Inferior parietal cortex (tissue), 1 donor: ENCODE results near the gene NPFFR1.
"Not testable (repeated sequence)": the region's sequence is repeated elsewhere in the genome, so short reads cannot be mapped to it uniquely, and the experiment has no call there.

Source experiments
- DNase-seq: peaks from one replicate; pipeline ENCODE4 v3.0.0-alpha.2; 2016; ENCODE audit errors: extremely low spot score

NPFFR1 gene

DNA sequence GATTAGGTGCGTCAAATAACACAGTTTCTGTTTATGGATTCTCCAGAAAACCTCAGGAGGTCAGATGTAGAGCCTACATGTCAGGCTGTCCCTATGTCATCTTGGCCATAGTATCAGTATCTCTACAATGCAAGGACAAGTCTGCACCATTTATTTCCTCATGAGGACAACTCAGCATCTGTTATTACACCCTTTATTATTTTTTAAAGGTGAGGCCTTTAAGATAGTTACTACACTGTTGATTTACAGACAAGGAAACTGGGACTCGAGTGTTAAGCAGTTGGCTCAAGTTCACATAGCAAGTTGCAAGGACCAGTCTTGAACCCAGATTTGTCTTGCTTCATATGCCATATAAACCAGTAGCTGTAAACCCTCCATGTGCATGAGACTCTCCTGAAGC lies 27.3 kb downstream of the NPFFR1 start:
- no peak for DNase-seq

DNA sequence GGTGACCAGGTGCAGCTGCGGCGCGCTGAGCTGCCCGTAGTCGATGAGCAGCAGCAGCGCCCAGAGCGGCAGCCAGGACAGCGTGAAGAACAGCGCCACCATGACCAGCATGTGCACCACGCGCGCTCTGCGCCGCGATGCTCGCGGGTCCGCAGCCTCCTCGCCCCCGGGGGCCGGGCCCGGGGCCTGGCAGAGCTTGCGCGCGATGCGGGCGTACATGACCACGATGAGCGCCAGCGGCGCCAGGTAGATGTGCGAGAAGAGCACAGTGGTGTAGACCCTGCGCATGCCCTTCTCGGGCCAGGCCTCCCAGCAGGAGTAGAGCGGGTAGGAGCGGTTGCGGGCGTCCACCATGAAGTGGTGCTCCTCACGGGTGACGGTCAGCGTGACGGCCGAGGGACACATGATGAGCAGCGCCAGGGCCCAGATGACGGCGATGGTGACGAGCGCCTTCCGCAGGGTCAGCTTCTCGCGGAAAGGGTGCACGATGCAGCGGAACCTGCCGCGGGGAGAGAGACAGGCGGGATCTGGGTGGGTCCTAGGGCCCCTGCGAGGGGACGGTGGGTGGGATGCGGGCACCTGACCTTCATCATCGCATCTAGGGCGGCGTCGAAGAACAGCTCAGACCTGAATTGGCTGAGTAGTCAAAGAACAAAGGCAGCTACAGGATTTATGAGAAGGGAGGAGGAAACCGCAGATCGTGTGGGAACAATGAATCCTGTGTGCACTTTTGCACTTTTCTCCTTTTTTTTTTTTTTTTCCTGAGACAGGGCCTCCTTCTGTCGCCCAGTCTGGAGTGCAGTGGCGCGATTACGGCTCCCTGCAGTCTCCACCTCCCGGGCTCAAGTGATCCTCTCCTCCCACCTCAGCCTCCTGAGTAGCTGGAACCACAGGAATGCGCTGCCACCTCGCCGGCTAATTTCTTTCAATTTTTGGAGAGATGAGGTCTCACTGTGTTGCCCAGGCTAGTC lies 28.2 kb downstream of the NPFFR1 start:
- DNase-seq, result no peak

DNA sequence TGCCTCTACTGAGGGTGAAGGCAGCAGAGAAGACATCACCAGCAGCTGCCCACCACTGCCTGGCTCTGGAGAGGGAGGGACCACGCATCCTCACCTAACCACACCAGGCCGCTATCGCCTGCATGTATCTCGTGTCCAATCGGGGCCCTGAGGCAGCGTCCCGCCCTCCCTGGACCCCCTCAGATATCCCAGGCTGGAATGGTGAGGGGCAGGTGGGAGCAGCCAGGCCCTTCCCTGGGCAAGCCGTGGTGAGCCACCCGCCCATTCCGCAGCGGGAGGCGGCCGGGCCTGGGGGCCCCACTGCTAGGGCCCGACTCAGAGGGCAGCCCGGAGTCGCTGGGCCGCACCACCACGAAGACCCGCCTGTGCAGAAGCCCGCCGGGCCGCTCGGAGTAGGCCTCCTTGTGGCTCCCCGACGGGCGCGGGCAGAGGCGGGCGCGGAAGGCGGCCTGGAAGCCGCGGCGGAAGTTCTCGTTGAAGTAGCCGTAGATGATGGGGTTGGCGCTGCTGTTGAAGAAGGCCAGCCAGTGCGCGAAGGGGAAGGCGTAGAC lies 29.0 kb downstream of the NPFFR1 start:
- no peak for DNase-seq

DNA sequence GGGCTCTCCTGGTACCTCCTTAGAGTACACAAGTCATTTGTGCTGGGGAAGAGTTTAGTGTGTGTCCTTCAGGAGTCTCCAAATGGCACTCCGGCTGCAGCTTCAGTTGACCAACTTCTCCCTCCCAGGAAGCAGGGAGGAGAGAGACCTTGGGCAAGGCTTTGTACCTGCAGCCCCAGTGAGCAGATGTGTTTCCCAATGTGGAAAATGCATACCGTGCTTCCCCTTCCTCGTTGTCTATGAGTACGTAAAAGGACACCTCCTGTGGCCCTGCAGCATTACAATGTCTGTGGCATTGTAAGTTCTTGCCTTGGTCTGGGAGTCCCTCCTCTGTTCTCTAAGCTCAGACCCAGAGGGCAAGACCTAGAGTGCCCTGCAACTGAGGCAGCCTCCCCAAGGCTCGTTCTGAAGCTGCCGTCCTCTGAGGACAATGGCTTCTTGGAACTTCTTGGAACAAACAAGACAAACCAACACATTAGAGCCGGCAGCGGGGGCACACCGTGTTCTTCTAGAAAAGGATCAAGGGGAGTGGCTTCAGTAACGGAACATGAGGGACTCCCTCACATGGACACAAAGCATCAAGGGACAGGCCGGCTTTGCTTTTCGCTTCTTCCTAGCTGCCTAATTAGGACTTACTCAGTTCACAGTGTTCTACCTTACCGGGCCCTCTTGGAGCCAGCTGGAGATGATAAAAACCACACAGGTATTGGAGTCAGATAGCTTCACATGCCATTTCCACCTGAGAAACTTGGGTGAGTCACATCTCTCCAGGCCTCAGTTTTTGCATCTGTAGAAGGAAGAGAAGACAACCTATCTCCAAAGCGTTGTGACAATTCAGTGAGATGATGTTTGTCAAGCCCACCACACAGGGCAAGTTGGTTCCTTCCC lies 29.7 kb downstream of the NPFFR1 start:
- no peak for DNase-seq

DNA sequence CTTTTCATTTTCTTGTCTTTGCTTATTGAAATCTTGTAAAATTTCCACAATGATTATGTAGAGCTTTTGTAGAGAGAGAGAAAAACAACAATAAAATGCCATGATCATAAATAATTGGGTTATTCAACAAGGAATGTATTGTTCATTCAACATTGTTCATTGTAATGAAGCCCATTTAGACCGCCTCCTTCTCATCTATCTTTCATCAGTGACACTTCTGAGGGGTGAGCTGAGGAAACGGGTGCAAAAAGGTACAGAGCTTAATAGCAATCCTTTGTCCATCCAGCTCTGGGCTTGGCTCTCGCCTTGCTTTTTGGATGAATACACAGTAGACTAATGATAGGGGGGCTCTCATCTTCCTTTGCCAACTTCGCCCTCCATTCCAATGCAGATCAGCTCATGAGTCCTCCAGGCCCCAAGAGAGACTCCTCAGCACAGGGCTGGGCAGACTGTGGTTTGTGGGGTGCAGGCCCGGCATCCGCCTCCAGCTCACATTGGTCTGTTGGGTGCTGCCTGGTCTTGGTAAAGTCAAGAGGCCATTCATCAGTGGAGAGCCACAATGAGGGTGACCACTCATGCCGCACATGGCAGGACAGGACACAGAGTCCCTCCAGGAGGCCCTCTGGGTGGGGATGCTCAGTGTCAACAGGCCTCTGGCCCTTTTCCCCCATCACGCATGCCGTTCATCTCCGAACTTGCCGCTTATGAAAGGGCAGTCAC lies 32.7 kb downstream of the NPFFR1 start:
- no peak for DNase-seq

DNA sequence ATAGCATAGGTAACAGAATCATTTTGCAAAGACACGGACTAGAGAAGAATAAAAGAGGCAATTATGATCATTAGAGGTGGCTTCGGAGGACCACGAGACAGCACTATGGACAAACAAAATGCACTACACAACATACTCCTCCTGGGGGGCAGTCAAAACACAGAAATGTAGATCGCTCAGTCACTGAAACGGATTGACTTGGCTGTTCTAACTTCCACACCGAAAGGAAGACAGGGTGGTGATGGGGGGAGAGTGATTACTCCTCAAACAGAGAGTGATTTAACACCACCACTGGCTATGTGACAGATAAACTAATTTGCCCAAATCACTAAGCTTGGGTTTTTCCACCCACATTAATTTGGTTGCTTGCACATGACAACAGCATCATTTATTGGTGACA lies 36.4 kb downstream of the NPFFR1 start:
- DNase-seq, result no peak

DNA sequence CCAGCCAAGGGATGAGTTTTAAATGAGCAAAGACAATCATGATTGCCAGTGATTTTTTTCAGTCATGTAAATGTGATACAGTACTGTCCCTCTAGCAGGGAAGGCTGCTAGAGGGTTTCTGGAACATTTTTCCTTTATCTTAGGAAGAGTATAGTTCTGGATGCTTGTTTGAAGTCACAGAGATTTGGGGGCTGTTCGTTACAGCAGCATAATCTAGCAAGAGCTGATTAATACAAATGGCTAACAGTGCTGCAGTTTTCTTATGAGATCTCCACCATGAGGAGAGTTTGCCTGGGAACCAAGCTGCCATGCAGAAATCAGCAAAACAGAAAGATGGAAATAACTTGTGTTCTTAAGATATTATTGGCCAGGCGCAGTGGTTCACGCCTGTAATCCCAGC lies 42.7 kb downstream of the NPFFR1 start:
- DNase-seq, result no peak

DNA sequence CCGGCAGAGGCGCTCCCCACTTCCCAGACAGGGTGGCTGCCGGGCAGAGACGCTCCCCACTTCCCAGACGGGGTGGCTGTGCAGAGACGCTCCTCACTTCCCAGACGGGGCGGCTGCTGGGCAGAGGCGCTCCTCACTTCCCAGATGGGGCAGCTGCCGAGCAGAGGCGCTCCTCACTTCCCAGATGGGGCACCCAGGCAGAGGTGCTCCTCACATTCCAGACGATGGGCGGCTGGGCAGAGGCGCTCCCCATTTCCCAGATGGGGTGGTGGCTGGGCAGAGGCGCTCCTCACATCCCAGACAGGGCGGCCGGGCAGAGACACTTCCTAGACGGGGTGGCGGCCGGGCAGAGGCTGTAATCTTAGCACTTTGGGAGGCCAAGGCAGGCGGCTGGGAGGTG lies 43.8 kb downstream of the NPFFR1 start:
- DNase-seq, result not testable (repeated sequence)

DNA sequence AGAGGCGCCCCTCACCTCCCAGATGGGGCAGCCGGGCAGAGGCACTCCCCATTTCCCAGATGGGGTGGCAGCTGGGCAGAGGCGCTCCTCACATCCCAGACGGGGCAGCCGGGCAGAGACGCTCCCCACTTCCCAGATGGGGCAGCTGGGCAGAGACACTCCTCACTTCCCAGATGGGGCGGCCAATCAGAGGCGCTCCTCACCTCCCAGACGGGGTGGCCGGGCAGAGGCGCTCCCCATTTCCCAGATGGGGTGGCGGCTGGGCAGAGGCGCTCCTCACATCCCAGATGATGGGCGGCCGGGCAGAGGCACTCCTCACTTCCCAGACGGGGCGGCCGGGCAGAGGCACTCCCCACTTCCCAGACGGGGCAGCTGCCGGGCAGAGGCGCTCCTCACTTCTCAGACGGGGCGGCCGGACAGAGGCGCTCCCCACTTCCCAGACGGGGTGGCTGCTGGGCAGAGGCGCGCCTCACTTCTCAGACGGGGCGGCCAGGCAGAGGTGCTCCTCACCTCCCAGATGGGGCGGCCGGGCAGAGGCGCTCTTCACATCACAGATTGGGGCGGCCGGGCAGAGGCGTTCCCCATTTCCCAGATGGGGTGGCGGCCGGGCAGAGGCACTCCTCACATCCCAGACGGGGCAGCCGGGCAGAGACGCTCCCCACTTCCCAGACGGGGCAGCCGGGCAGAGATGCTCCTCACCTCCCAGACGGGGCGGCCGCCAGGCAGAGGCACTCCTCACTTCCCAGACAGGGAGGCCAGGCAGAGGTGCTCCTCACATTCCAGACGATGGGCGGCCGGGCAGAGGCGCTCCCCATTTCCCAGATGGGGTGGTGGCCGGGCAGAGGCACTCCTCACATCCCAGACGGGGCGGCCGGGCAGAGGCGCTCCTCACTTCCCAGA lies 44.5 kb downstream of the NPFFR1 start:
- DNase-seq, result not testable (repeated sequence)

DNA sequence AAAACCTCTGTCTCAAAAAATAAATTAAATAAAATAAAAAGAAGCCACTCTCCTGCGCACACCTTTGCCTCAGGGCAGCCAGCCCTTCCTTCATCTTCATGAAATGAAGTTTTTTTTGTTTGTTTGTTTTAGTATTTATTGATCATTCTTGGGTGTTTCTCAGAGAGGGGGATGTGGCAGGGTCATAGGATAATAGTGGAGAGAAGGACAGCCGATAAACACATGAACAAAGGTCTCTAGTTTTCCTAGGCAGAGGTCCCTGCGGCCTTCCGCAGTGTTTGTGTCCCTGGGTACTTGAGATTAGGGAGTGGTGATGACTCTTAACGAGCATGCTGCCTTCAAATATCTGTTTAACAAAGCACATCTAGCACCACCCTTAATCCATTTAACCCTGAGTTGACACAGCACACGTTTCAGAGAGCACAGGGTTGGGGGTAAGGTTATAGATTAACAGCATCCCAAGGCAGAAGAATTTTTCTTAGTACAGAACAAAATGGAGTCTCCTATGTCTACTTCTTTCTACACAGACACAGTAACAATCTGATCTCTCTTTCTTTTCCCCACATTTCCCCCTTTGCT lies 45.8 kb downstream of the NPFFR1 start:
- DNase-seq, result not testable (repeated sequence)

DNA sequence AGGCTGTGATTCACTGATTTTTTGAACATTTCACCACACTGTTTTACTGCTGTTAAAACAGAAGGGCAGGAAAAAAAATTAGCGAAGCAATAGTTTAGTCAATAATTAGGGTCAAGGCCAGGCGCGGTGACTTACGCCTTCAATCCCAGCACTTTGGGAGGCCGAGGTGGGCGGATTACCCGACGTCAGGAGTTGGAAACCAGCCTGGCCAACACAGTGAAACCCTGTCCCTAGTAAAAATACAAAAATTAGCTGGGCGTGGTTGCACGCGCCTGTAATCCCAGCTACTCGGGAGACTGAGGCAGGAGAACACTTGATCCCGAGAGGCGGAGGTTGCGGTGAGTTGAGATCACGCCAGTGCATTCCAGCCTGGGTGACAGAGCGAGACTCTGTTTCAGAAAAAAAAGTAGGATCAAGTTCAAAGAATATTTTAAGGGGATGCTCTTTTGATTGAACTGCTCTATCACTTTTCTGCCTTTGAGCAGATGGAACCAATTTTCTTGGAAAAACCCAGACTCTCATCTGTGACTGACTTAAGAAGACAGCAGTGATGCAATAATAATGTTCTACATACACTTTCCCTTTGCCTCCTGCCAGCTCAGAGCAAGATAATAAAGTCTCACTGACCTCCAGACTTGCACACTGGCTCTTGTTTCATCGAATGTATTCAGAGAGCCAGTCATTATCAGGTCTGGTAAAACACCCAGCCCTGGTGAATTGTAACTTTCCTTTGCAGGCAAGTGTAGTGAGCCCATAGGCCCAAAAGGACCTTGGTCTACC lies 48.9 kb downstream of the NPFFR1 start:
- DNase-seq, result no peak

DNA sequence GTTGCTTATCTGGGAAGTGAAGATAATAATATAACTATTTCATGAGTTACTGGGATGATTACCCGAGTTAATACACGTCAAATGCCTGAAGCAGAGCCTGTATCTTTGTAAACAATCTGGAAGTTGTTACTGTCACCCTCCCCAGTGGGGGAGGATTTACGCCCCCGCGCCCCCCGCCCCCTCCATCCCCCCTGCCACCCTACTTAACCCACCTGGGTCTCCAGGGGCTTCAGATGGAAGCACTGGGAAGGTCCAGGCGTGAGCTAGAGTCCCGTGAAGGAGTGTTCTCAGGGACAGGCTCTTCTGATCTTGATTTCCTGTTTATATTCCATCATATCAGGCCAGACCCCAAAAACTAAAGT lies 49.9 kb downstream of the NPFFR1 start:
- DNase-seq, result no peak

DNA sequence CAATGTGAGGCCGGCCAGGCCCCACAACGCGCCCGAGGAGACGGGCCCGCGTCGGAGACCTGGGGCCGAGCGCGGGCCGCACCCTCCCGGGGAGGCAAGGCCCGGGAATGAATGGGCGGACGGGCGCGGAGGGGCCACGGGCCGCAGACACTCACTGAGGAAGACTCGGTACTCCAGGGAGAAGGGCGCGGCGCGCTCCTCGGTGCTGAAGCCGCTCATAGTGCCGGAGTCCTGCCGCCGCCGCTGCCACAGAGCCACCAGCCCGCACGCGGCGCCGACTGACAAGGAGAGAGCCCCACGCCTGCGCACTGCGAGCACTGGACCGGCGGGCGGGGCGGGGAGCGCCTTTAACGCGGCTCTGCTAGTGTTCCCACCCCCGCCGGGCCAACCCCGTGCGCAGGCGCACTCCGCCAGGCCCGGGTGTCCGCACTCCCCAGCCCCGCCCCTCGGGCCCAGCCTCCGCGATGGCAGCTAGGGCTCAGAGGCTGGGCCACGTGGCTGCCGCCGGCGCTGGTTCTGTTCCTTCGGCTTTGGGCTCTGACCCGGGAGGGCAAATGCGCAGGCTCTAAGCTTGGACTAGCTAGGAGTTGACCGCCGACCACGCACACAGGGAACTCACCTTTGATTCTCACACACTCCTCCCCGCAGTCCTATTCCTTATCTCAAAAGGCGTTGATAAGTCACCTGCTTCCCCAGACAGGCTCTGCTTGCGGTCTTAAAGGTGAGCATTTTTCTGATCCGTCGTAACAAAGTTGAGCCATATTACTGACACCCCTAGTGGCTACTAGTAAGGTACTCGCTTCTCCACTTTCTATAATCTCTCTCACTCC lies 50.5 kb downstream of the NPFFR1 start, which contains the start of gene PPA1:
Gene PPA1 (minus strand): TSS at position 321 of the 830 bp plus-strand sequence. CDS start 102 bp downstream, at position 219.
- DNase-seq, result peak; percentile 96

DNA sequence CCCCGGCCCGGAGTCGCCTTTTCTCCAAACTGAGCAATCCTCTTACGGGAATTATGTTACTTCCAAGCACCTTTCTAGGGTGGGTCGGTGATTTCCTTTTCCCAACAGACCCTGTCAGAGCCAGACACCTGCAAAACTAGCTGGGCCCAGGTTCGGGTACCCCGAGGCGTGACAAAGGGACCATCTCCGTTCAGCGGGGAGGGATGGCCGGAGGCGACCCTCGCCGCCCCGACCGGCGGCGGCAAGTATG lies 51.0 kb downstream of the NPFFR1 start:
- no peak for DNase-seq

DNA sequence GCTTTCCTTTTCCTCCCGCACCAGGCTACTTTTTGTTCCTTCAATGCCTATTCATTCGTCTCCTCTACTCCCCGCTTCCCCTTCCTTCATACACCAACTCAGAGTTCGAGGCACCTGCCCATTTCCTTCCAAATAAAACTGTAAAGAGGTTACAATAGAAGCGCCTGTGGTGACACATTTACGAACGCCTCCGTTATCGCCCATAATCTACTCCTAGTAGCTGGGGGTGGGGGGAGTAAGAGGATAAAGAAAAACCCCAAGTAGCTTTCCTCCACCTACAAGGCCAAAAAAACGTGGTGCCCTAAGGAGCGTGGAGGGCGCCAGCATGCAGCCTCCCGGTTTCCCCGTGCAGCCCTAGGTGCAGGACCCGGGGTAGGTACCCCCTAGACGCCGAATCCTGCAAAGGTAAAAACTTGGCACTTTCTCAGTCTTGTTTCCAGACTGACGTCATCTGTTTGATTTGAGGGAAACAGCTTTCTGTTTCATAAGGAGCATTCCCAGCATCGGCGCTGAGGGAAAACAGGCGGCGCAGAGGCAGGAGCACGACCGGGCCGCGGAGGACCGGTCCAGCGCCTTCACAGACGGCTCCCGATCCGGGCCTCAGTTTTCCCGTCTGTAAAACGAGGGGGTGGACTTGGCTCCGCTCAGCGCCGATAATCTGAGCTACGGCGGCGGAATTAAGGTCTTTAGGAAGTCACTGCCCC lies 51.5 kb downstream of the NPFFR1 start:
- peak; percentile 52 for DNase-seq

DNA sequence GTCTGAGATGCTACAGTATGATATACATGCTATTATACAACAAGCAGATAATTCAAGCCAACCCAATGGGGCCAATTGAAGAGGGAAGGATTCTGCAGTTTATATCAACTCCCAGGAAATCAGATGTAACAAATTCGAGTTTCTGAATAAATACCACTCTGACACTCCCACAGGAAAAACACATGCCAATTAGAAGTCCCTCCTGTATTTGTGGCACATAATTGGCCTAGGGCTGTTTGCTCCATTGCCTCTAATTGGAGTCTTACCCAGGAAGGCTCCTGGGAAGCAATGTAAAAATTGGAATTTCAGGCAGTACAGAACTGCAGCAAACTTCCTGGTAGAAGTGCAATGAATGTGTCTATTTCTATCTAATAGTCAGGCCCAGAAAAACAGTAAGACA lies 55.3 kb downstream of the NPFFR1 start:
- DNase-seq, result no peak

DNA sequence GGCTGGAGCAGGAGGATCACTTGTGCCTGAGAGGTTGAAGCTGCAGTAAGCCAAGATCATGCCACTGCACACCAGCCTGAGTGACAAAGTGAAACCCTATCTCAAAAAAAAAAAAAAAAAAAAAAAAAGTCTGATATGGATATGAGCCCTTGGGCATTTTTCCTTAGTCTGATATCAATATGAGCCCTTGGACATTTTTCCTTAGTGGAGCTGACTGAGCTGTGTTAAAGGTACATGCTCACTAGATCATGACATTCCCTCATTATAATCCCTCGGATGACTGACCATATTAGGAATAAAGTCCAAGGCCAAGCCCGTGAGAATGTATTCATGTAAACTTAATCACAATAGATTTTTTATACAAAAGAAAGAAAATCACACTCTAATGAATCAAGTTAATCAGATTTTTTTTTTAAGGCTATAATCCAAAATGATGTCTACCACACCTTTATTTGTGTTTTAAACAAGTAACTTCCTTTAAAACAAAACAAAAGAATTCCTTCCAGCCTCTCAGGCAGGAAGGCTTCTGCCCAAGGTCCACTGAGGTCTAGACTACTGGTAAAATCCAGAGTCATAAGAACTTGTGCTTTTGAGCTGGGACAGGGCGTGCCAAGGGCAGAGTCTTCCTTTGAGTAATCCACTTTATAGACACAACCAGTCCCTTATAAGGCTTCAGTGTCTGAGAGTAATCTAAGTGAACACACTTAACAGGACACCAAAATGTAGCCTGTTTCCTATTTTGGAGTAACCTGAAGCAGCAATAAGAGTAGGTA lies 56.1 kb downstream of the NPFFR1 start:
- DNase-seq, result no peak
